ENCODE measurements around the gene PPP6R2.

GRCh38 chr22:50316114-50317065 is 26.7 kb upstream of the PPP6R2 start:
- TF ChIP-seq GATA2 (IDR thresholded peaks at IDR 0.05; ENCODE audit: low read depth, low read length): no peak
- no peak for TF ChIP-seq GATA3 (IDR thresholded peaks at IDR 0.05; ENCODE audit: low read depth, low read length)

Measured in SH-SY5Y (cell line).